ENCODE data around the gene FAM131A. TPM values are rescaled to one million over a fixed set of nuclear protein-coding genes. Genes with fewer than 3 reads are reported as not detected.
A peak's percentile ranks its signal among the peaks of the same experiment; 100 is the strongest.

The FAM131A gene
- total and polyA plus RNA-seq, 2 donors (not counting 1 experiment from before 2014, with no cell fraction given) = 11.7 to 13.4 TPM

- Mint-ChIP-seq H3K4me1 (peaks cover 20% of the 10 kb centered on the region), H3K27me3 (no peaks in the 10 kb centered on the region), H3K4me3 (peak overlapping the region; percentile 83), H3K27ac (peak overlapping the region; percentile 80), H3K9me3 (ENCODE audit: insufficient read depth) (no peaks in the 10 kb centered on the region)
- Histone ChIP-seq H3K4me3 (ENCODE audit: control extremely low read depth in 1 of 5, extremely low read depth in 1 of 5, insufficient read depth in 1 of 5, low read depth in 2 of 5, low read length in 4 of 5) (no peak overlapping the region), H3K4me2 (replicated peaks; ENCODE audit: low read depth, low read length, poor library complexity, severe bottlenecking) (peak overlapping the region; percentile 97), H3K9me3 (ENCODE audit: control extremely low read depth in 1 of 3, control insufficient read depth in 2 of 3, insufficient read depth in 1 of 3, low read length in 2 of 3) (no peaks in the 10 kb centered on the region), H3K4me1 (ENCODE audit: control insufficient read depth in 2 of 2, insufficient read depth in 2 of 2, low read length in 2 of 2) (peaks cover 9 to 17% of the 10 kb centered on the region in 2 donors), H3K79me2 (ENCODE audit: control insufficient read depth, insufficient read depth, low read length) (peaks cover 9% of the 10 kb centered on the region), H2AFZ (ENCODE audit: insufficient read depth, low read depth, low read length, poor library complexity, severe bottlenecking) (peak overlapping the region; percentile 96), H4K20me1 (ENCODE audit: control insufficient read depth, insufficient read depth, low read length, poor library complexity, severe bottlenecking) (no peaks in the 10 kb centered on the region), H3K9ac (ENCODE audit: low read length) (no peak overlapping the region), H3K27me3 (replicated peaks in 1 of 4; ENCODE audit: control extremely low read depth in 1 of 4, control insufficient read depth in 3 of 4, insufficient read depth in 4 of 4, low read length in 3 of 4) (no peaks in the 10 kb centered on the region), H3K27ac (ENCODE audit: low read length in 2 of 2) (no peak overlapping the region), H3K36me3 (replicated peaks in 1 of 2; ENCODE audit: control extremely low read depth in 1 of 2, control insufficient read depth in 1 of 2, extremely low read depth in 1 of 2, insufficient read depth in 2 of 2, low read length in 1 of 2) (no peaks in the 10 kb centered on the region)
- TF ChIP-seq EZH2 (IDR thresholded peaks at IDR 0.05; ENCODE audit: borderline replicate concordance, insufficient read depth, low read depth, low read length, poor library complexity, severe bottlenecking) = no peak
- TF ChIP-seq CTCF (IDR thresholded peaks at IDR 0.05) = no peak
- intact Hi-C loops (cut with micrococcal nuclease) = loop anchor here (5.0 kb wide), 2 partner anchors 352 to 1577 kb away; partner anchors contain the start of genes MAGEF1 and TRA2B
- 92% methylated on average over 8 of the region's 12 CpGs for WGBS (ENCODE audit: insufficient coverage)
- ChIA-PET POLR2A (no interaction called here), CTCF (interaction anchor here (1.1 to 3.0 kb wide), 3 partner anchors 11 to 154 kb away, joined by 3 to 13 read pairs (median 3); no protein-coding TSS in a partner anchor)
- DNase-seq (no peak), ATAC-seq (ENCODE audit: low read depth) (no peak)
These were observed 22.9 kb downstream of the FAM131A start for GRCh38 chr3:184360070-184360928.
